SU-DHL-6 (cell line): ENCODE data around the gene TCEAL3.
"Not testable (repeated sequence)": the region's sequence is repeated elsewhere in the genome, so short reads cannot be mapped to it uniquely, and the experiment has no call there.

Experiments used
- H2AFZ ChIP-seq: fragments of 200-600 bp; sonication (generic); 2 replicates; pipeline ENCODE4 v1.6.1; 2014; ENCODE audit warnings: low read depth, mild to moderate bottlenecking, moderate library complexity, mixed read lengths, antibody characterized with exemption, low read length; ENCODE audit not compliant: severe bottlenecking
- H3F3A ChIP-seq: fragments of 200-600 bp; shearing (Covaris generic); 2 replicates; pipeline ENCODE4 v1.6.0; 2016; ENCODE audit warnings: antibody characterized with exemption, mild to moderate bottlenecking; ENCODE audit not compliant: insufficient read depth
- H3K27ac ChIP-seq: fragments of 200-600 bp; sonication (generic); 2 replicates; pipeline ENCODE4 v1.5.1; 2016; ENCODE audit warnings: low read depth, mild to moderate bottlenecking, low read length, moderate library complexity, mixed read lengths
- H3K27me3 ChIP-seq: fragments of 200-600 bp; sonication (generic), shearing (Covaris generic); 2 replicates; pipeline ENCODE4 v1.6.0; 2014; ENCODE audit warnings: mild to moderate bottlenecking, low read length
- H3K36me3 ChIP-seq: fragments of 200-600 bp; sonication (generic); 2 replicates; pipeline ENCODE4 v1.6.1; 2014; ENCODE audit warnings: mild to moderate bottlenecking, low read length, mixed read lengths
- H3K4me2 ChIP-seq: fragments of 300-600, 200-600 bp; shearing (Covaris generic), sonication (generic); 2 replicates; pipeline ENCODE4 v1.6.0; 2014; ENCODE audit warnings: low read length, low read depth, mild to moderate bottlenecking; ENCODE audit not compliant: poor library complexity, severe bottlenecking
- H3K4me3 ChIP-seq: fragments of 200-600 bp; sonication (generic); 2 replicates; pipeline ENCODE4 v1.5.1; 2014; ENCODE audit warnings: antibody characterized with exemption, low read length, mild to moderate bottlenecking, mixed read lengths; ENCODE audit not compliant: insufficient read depth, poor library complexity, severe bottlenecking
- H3K79me2 ChIP-seq: fragments of 200-600 bp; sonication (generic); 2 replicates; pipeline ENCODE4 v1.6.1; 2014; ENCODE audit warnings: mild to moderate bottlenecking, low read length, moderate library complexity; ENCODE audit not compliant: insufficient read depth
- H3K9ac ChIP-seq: fragments of 200-600 bp; sonication (generic); 2 replicates; pipeline ENCODE4 v1.7.0; 2014; ENCODE audit warnings: mild to moderate bottlenecking, low read length
- H3K9me2 ChIP-seq: fragments of 200-600 bp; sonication (generic); replicated peaks from 2 replicates; pipeline ENCODE4 v1.6.1; 2014; ENCODE audit warnings: low read length; ENCODE audit not compliant: insufficient read depth
- H3K9me3 ChIP-seq: fragments of 200-600 bp; sonication (generic); 2 replicates; pipeline ENCODE4 v1.6.1; 2014; ENCODE audit warnings: low read length, mixed read lengths; ENCODE audit not compliant: insufficient read depth
- H4K20me1 ChIP-seq: fragments of 200-600 bp; sonication (generic); 2 replicates; pipeline ENCODE4 v1.6.1; 2014; ENCODE audit warnings: low read depth, mild to moderate bottlenecking, antibody characterized with exemption, low read length, moderate library complexity, mixed read lengths
- CTCF ChIP-seq: fragments of 200-600 bp; sonication (generic); IDR thresholded peaks from one replicate; pipeline ENCODE4 v1.5.1; 2017; ENCODE audit warnings: antibody characterized with exemption, mild to moderate bottlenecking, low read length, moderate library complexity; ENCODE audit not compliant: insufficient read depth, poor library complexity, severe bottlenecking
- EZH2phosphoT487 ChIP-seq: fragments of 200-600 bp; sonication (generic), shearing (Covaris generic); conservative IDR thresholded peaks from 2 replicates; pipeline ENCODE4 v1.6.1; 2018; ENCODE audit warnings: mild to moderate bottlenecking, antibody characterized with exemption, low read length, moderate library complexity, mixed read lengths

TCEAL3 gene

GRCh38 chrX:103644125-103644524 is 36.4 kb downstream of the TCEAL3 start:
- no peaks in the 10 kb centered on the region for H4K20me1 ChIP-seq
- H3K27ac ChIP-seq: no peak overlapping the region
- no peaks in the 10 kb centered on the region for H3K9me3 ChIP-seq
- H3K4me3 ChIP-seq: no peak overlapping the region
- H2AFZ ChIP-seq: no peak overlapping the region
- no peak overlapping the region for H3K9ac ChIP-seq
- TF ChIP-seq CTCF (no peak), EZH2phosphoT487 (no peak)
- H3K79me2 ChIP-seq: no peaks in the 10 kb centered on the region
- no peaks in the 10 kb centered on the region for H3K9me2 ChIP-seq
- H3K4me2 ChIP-seq: no peak overlapping the region
- no peaks in the 10 kb centered on the region for H3F3A ChIP-seq
- H3K36me3 ChIP-seq: no peaks in the 10 kb centered on the region
- H3K27me3 ChIP-seq: no peaks in the 10 kb centered on the region

DNA sequence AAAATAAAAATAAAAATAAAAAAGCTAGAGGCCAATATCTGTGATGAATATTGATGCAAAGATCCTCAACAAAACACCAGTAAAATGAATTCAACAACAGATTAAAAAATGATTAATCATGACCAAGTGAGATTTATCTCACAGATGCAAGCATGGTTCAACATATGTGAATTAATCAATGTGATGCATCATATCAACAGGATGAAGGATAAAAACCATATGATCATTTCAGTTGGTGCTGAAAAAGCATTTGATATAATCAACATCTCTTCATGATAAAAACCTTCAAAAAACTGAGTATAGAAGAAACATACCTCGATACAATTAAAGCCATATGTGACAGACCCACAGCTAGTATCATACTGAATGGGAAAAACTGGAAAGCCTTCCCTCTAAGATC is 39.9 kb downstream of the TCEAL3 start:
- Histone ChIP-seq H3K9me2 (no peaks in the 10 kb centered on the region), H2AFZ (no peak overlapping the region), H4K20me1 (no peaks in the 10 kb centered on the region), H3K27me3 (no peaks in the 10 kb centered on the region), H3K4me3 (no peak overlapping the region), H3K36me3 (no peaks in the 10 kb centered on the region), H3K79me2 (no peaks in the 10 kb centered on the region), H3F3A (no peaks in the 10 kb centered on the region), H3K4me2 (no peak overlapping the region), H3K27ac (no peak overlapping the region), H3K9me3 (no peaks in the 10 kb centered on the region), H3K9ac (no peak overlapping the region)
- no peak for TF ChIP-seq CTCF
- TF ChIP-seq EZH2phosphoT487: no peak

GRCh38 chrX:103651151-103651773 is 43.5 kb downstream of the TCEAL3 start:
- Histone ChIP-seq H3F3A (no peaks in the 10 kb centered on the region), H3K27ac (no peak overlapping the region), H3K79me2 (no peaks in the 10 kb centered on the region), H4K20me1 (no peaks in the 10 kb centered on the region), H3K36me3 (no peaks in the 10 kb centered on the region), H2AFZ (no peak overlapping the region), H3K4me3 (no peak overlapping the region), H3K27me3 (no peaks in the 10 kb centered on the region), H3K4me2 (no peak overlapping the region), H3K9ac (no peak overlapping the region), H3K9me2 (no peaks in the 10 kb centered on the region), H3K9me3 (no peaks in the 10 kb centered on the region)
- no peak for TF ChIP-seq CTCF
- no peak for TF ChIP-seq EZH2phosphoT487

GRCh38 chrX:103655230-103656000 is 47.7 kb downstream of the TCEAL3 start:
- not testable (repeated sequence) for H3K9me3 ChIP-seq, H3K79me2 ChIP-seq, H2AFZ ChIP-seq, H3K9me2 ChIP-seq, H3K27ac ChIP-seq, H3F3A ChIP-seq, H3K27me3 ChIP-seq, H3K36me3 ChIP-seq, H3K9ac ChIP-seq, H3K4me2 ChIP-seq, H4K20me1 ChIP-seq, H3K4me3 ChIP-seq
